ENCODE measurements around the gene MORF4L1.

MORF4L1 gene

GRCh38 chr15:78946493-78946892 lies 73.8 kb downstream of the MORF4L1 start:
- Histone ChIP-seq H3F3A (ENCODE audit: control insufficient read depth, insufficient read depth) (peaks cover 12% of the 10 kb centered on the region), H3K27ac (ENCODE audit: low read depth, low read length) (no peak overlapping the region), H3K9me2 (replicated peaks; ENCODE audit: control insufficient read depth, low read length) (no peaks in the 10 kb centered on the region), H4K20me1 (ENCODE audit: control insufficient read depth, insufficient read depth, low read depth, low read length) (no peaks in the 10 kb centered on the region), H3K4me1 (ENCODE audit: control insufficient read depth, low read length) (peaks cover 33% of the 10 kb centered on the region), H3K27me3 (ENCODE audit: control insufficient read depth, low read length) (no peaks in the 10 kb centered on the region; the same call in 1 of the 2 replicates), H3K4me2 (ENCODE audit: low read length) (no peak overlapping the region), H3K4me3 (ENCODE audit: low read length) (no peak overlapping the region), H3K36me3 (ENCODE audit: control insufficient read depth, low read length) (peaks cover 27% of the 10 kb centered on the region), H3K9me3 (ENCODE audit: control insufficient read depth, insufficient read depth, low read length) (no peaks in the 10 kb centered on the region), H3K79me2 (ENCODE audit: control insufficient read depth, low read length) (peaks cover 31% of the 10 kb centered on the region)
- TF ChIP-seq CTCF (IDR thresholded peaks at IDR 0.05; ENCODE audit: low read depth, low read length, poor library complexity, severe bottlenecking), result no peak
- no peak for TF ChIP-seq EZH2phosphoT487 (IDR thresholded peaks at IDR 0.05; ENCODE audit: borderline replicate concordance, low read length)

GRCh38 chr15:78947506-78947905 lies 74.8 kb downstream of the MORF4L1 start:
- H3K4me1 ChIP-seq (ENCODE audit: control insufficient read depth, low read length), result peaks cover 31% of the 10 kb centered on the region
- TF ChIP-seq CTCF (IDR thresholded peaks at IDR 0.05; ENCODE audit: low read depth, low read length, poor library complexity, severe bottlenecking) (no peak), EZH2phosphoT487 (IDR thresholded peaks at IDR 0.05; ENCODE audit: borderline replicate concordance, low read length) (no peak)

More at GRCh38 chr15:78947506-78947905, 74.8 kb downstream of the MORF4L1 start:
- Histone ChIP-seq H3K4me2 (ENCODE audit: low read length) (no peak overlapping the region), H3K4me3 (ENCODE audit: low read length) (no peak overlapping the region), H3K79me2 (ENCODE audit: control insufficient read depth, low read length) (peaks cover 25% of the 10 kb centered on the region), H3K27me3 (ENCODE audit: control insufficient read depth, low read length) (no peaks in the 10 kb centered on the region; the same call in 1 of the 2 replicates), H4K20me1 (ENCODE audit: control insufficient read depth, insufficient read depth, low read depth, low read length) (no peaks in the 10 kb centered on the region), H3K36me3 (ENCODE audit: control insufficient read depth, low read length) (peaks cover 23% of the 10 kb centered on the region), H3K9me2 (replicated peaks; ENCODE audit: control insufficient read depth, low read length) (no peaks in the 10 kb centered on the region), H3F3A (ENCODE audit: control insufficient read depth, insufficient read depth) (peaks cover 5% of the 10 kb centered on the region), H3K27ac (ENCODE audit: low read depth, low read length) (no peak overlapping the region), H3K9me3 (ENCODE audit: control insufficient read depth, insufficient read depth, low read length) (no peaks in the 10 kb centered on the region)
